ENCODE measurements around the gene JMJD1C.

- TF ChIP-seq, protein P1, sequence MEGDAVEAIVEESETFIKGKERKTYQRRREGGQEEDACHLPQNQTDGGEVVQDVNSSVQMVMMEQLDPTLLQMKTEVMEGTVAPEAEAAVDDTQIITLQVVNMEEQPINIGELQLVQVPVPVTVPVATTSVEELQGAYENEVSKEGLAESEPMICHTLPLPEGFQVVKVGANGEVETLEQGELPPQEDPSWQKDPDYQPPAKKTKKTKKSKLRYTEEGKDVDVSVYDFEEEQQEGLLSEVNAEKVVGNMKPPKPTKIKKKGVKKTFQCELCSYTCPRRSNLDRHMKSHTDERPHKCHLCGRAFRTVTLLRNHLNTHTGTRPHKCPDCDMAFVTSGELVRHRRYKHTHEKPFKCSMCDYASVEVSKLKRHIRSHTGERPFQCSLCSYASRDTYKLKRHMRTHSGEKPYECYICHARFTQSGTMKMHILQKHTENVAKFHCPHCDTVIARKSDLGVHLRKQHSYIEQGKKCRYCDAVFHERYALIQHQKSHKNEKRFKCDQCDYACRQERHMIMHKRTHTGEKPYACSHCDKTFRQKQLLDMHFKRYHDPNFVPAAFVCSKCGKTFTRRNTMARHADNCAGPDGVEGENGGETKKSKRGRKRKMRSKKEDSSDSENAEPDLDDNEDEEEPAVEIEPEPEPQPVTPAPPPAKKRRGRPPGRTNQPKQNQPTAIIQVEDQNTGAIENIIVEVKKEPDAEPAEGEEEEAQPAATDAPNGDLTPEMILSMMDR (IDR thresholded peaks at IDR 0.05; ENCODE audit: low read depth, low read length): no peak
- no peak for TF ChIP-seq EZH2phosphoT487 (IDR thresholded peaks at IDR 0.05; ENCODE audit: low read depth)
These were observed 37.1 kb upstream of the JMJD1C start for GRCh38 chr10:63502832-63503231.
